NT2/D1 (cell line): ENCODE measurements around the gene KLHL29.

Experiments used
- YY1 ChIP-seq: IDR thresholded peaks from 2 replicates; pipeline ENCODE4 v1.6.1; 2011; ENCODE audit not compliant: insufficient read length, insufficient read depth
- ZNF274 ChIP-seq: IDR thresholded peaks from 2 replicates; pipeline ENCODE4 v1.6.1; 2011; ENCODE audit warnings: mild to moderate bottlenecking, low read depth, low read length

DNA sequence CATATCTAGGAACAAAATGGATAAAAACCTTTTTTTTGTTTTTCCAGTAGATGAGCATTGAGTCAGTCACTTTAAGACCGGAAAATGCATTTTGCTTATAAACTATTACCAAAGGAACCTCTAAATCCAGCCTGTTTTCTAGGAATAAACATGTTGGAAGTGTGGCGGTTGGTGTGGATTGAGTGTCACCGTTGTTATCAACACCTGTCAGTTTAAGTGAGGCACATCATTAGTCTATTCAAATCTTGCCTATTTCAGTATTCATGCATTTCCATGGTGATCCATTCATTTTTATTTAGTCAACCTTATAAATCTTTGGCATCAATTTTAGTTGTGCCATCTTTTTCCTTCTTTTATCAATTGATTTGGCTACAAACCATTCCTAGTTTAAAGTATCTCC is 3.3 kb downstream of the KLHL29 start:
- no peak for TF ChIP-seq ZNF274
- no peak for TF ChIP-seq YY1
